Measurements from ENCODE around the gene SFMBT2.

DNA sequence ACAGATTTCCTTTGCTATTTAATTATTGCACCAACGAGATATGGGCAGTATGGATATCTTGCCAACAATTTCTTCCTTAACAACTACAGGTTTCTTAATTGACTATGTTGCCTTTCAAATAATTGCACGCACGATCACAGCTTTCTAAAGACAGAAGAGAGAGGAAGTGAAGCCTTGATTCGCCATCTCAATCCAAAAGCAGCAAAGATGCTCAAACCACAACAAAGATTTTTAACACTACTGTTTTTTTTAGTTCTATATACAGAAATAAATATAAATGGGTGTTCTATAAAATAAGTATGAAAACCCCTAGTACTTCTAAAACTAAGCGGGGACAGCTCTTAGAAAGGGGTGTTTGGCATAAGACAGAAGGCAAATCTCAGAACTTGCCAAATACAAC, 251.3 kb downstream of the SFMBT2 start:
- TF ChIP-seq CTCF (IDR thresholded peaks at IDR 0.05) = no peak
- no peak for TF ChIP-seq POLR2AphosphoS5 (IDR thresholded peaks at IDR 0.05)

All from suprapubic skin (tissue), 3 donors.